Globus pallidus (tissue), 1 donor: ENCODE data around the gene ADCY9.
"Not testable (repeated sequence)": the region's sequence is repeated elsewhere in the genome, so short reads cannot be mapped to it uniquely, and the experiment has no call there.

Experiments used
- DNase-seq: peaks from one replicate; pipeline ENCODE4 v3.0.0-alpha.2; 2015; ENCODE audit warnings: low spot score

Gene ADCY9

GRCh38 chr16:4067262-4068001 is 48.8 kb downstream of the ADCY9 start:
- no peak for DNase-seq

- no peak for DNase-seq
These were observed 51.3 kb downstream of the ADCY9 start for GRCh38 chr16:4064950-4065352.

GRCh38 chr16:4062212-4062802 is 53.9 kb downstream of the ADCY9 start:
- no peak for DNase-seq

GRCh38 chr16:4060823-4061222 is 55.4 kb downstream of the ADCY9 start:
- DNase-seq = no peak

GRCh38 chr16:4060009-4060408 is 56.2 kb downstream of the ADCY9 start:
- DNase-seq = no peak

GRCh38 chr16:4058386-4058785 is 57.9 kb downstream of the ADCY9 start:
- no peak for DNase-seq

- DNase-seq = no peak
These were observed 58.8 kb downstream of the ADCY9 start for GRCh38 chr16:4057439-4057877.

GRCh38 chr16:4056161-4057105 is 59.8 kb downstream of the ADCY9 start:
- no peak for DNase-seq

GRCh38 chr16:4055748-4056147 is 60.5 kb downstream of the ADCY9 start:
- no peak for DNase-seq

GRCh38 chr16:4053301-4053845 is 62.9 kb downstream of the ADCY9 start:
- DNase-seq = peak; percentile 75

- peak; percentile 56 for DNase-seq
These were observed 63.4 kb downstream of the ADCY9 start for GRCh38 chr16:4052801-4053293.

- no peak for DNase-seq
These were observed 64.1 kb downstream of the ADCY9 start for GRCh38 chr16:4052096-4052495.

GRCh38 chr16:4051591-4051990 is 64.7 kb downstream of the ADCY9 start:
- no peak for DNase-seq

- DNase-seq = no peak
These were observed 67.2 kb downstream of the ADCY9 start for GRCh38 chr16:4049031-4049430.

GRCh38 chr16:4048481-4048880 is 67.8 kb downstream of the ADCY9 start:
- DNase-seq = no peak

GRCh38 chr16:4046221-4046620 is 70.0 kb downstream of the ADCY9 start:
- no peak for DNase-seq

- DNase-seq = not testable (repeated sequence)
These were observed 70.7 kb downstream of the ADCY9 start for GRCh38 chr16:4045561-4045960.

GRCh38 chr16:4042581-4042980 is 73.7 kb downstream of the ADCY9 start:
- DNase-seq = no peak

- DNase-seq = no peak
These were observed 77.8 kb downstream of the ADCY9 start for GRCh38 chr16:4038448-4038847.

- DNase-seq = not testable (repeated sequence)
These were observed 79.3 kb downstream of the ADCY9 start for GRCh38 chr16:4036952-4037351.

GRCh38 chr16:4034963-4035362 is 81.3 kb downstream of the ADCY9 start:
- DNase-seq = no peak

GRCh38 chr16:4033951-4034350 is 82.3 kb downstream of the ADCY9 start:
- DNase-seq = no peak
